GM12865 (cell line): ENCODE results near the gene ZFHX2.
A peak's percentile ranks its signal among the peaks of the same experiment; 100 is the strongest.

Source experiments
- DNase-seq: peaks from one replicate; pipeline ENCODE4 v3.0.0; 2010; ENCODE audit warnings: low read depth
- H3K4me3 ChIP-seq: 2 replicates; pipeline ENCODE4 v1.5.1; 2011; ENCODE audit warnings: mild to moderate bottlenecking, low read depth, low read length, control low read depth
- TF ChIP-seq, protein P1 (sequence below): IDR thresholded peaks from 2 replicates; pipeline ENCODE4 v1.5.1; 2011; ENCODE audit warnings: low read length, control low read depth, low read depth, inconsistent platforms; ENCODE audit not compliant: insufficient read depth; ENCODE audit errors: missing control alignments

The ZFHX2 gene

GRCh38 chr14:23577710-23578392 is 26.3 kb upstream of the ZFHX2 start:
- DNase-seq: no peak
- peak overlapping the region; percentile 50 for H3K4me3 ChIP-seq
- TF ChIP-seq, protein P1, sequence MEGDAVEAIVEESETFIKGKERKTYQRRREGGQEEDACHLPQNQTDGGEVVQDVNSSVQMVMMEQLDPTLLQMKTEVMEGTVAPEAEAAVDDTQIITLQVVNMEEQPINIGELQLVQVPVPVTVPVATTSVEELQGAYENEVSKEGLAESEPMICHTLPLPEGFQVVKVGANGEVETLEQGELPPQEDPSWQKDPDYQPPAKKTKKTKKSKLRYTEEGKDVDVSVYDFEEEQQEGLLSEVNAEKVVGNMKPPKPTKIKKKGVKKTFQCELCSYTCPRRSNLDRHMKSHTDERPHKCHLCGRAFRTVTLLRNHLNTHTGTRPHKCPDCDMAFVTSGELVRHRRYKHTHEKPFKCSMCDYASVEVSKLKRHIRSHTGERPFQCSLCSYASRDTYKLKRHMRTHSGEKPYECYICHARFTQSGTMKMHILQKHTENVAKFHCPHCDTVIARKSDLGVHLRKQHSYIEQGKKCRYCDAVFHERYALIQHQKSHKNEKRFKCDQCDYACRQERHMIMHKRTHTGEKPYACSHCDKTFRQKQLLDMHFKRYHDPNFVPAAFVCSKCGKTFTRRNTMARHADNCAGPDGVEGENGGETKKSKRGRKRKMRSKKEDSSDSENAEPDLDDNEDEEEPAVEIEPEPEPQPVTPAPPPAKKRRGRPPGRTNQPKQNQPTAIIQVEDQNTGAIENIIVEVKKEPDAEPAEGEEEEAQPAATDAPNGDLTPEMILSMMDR: no peak

DNA sequence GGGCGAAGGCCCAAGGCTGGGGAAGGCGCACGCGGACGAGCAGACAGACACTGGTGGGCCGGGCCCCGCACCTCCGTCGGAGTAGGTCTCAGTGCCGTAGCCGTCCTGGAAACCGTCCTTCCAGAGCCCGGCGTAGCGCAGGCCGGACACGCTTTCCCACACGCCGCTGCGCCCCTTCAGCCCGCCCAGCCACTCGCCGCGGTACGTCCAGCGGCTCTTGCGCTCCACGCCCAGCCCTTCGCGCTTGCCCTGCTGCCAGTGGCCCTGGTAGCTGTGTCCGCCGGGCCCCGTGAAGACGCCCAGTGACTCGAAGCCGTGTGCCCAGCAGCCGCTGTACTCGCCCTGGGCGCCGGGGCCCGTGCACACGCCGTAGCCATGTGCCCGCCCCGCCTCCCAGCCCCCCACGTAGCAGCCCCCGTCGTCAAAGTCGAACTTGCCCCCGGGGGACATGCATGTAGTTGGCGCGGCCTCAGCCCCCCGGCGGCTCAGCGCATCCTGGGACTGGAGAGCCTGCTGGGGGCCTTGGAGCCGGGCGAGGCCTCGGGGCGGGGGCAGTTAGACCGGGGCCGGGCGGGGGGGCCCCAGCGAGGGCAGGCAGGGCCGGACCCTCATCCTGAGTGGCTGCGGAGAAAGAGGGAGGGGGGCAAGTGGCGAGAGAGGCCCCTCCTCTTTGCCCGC is 25.6 kb upstream of the ZFHX2 start:
- TF ChIP-seq, protein P1: no peak
- no peak for DNase-seq
- peak overlapping the region; percentile 50 for H3K4me3 ChIP-seq

- TF ChIP-seq, protein P1: no peak
- no peak overlapping the region for H3K4me3 ChIP-seq
- no peak for DNase-seq
Measured at GRCh38 chr14:23573384-23574015, 21.9 kb upstream of the ZFHX2 start.

- TF ChIP-seq, protein P1: no peak
- no peak overlapping the region for H3K4me3 ChIP-seq
- DNase-seq: no peak
Measured at GRCh38 chr14:23572836-23573235, 21.3 kb upstream of the ZFHX2 start.

GRCh38 chr14:23572524-23572828 is 20.9 kb upstream of the ZFHX2 start:
- no peak overlapping the region for H3K4me3 ChIP-seq
- DNase-seq: no peak
- TF ChIP-seq, protein P1: no peak

DNA sequence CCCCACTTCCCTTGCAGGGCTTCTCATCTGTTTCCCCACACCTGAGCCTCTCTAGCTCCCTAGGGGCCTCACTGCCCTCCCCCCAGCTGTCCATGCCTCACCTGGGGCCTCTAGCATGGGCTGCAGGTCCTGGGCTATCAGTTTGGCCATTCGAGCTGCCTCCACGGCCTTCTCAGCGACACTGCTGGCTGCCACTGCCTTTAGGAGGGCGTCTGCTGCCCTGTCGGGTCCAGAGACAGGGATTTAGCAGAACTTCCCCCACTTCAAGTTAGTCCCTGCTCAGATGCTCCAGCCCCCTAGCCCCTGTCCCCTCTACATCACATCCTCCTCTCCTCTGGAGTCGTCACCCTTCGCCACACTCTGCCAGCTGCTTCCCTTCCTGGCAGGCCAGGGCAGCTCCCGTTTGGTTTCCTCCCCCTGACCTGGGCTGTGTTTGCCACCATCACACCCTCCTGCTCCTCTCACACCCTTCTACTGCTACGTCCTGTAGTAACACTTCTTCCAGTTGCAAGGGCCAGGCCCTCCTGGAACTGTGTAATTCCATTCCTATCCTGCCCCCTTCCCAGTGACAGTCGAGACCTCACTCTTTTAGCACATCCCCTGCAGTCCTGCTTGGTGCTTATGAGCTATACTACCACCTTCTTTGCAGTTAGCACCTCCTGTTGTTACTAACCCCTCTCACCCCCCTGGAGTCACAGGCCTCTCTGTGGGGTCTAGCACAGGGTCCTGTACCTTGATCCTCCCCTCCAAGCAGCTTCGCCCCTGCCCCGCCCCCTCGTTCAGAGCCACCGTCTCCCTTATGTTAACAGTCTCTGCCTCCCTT is 20.3 kb upstream of the ZFHX2 start:
- no peak overlapping the region for H3K4me3 ChIP-seq
- DNase-seq: no peak
- TF ChIP-seq, protein P1: no peak
